ENCODE data around the gene MPZL3. TPM values are rescaled to one million over a fixed set of nuclear protein-coding genes. Genes with fewer than 3 reads are reported as not detected.

The MPZL3 gene
- total and polyA plus RNA-seq, 2 experiments from 2014 or later, result 0.92 to 2.9 TPM

- Mint-ChIP-seq H3K36me3 (ENCODE audit: low read depth) (no peaks in the 10 kb centered on the region), H3K27ac (no peak overlapping the region), H3K4me3 (no peak overlapping the region), H3K4me1 (peaks cover 10% of the 10 kb centered on the region), H3K27me3 (ENCODE audit: insufficient read depth, low read depth, poor library complexity) (no peaks in the 10 kb centered on the region), H3K9me3 (no peaks in the 10 kb centered on the region)
- DNase-seq (ENCODE audit: low spot score), result no peak
- Histone ChIP-seq H3K79me2 (replicated peaks; ENCODE audit: insufficient read depth) (no peaks in the 10 kb centered on the region), H3K9me2 (ENCODE audit: insufficient read depth) (no peaks in the 10 kb centered on the region), H3K4me2 (no peak overlapping the region), H3F3A (replicated peaks; ENCODE audit: low read depth) (no peaks in the 10 kb centered on the region), H4K20me1 (replicated peaks; ENCODE audit: insufficient read depth) (no peaks in the 10 kb centered on the region), H3K4me1 (ENCODE audit: insufficient read depth) (no peaks in the 10 kb centered on the region), H3K27me3 (ENCODE audit: insufficient read depth) (no peaks in the 10 kb centered on the region), H3K27ac (ENCODE audit: low read depth) (no peak overlapping the region), H3K4me3 (no peak overlapping the region), H2AFZ (no peak overlapping the region), H3K36me3 (ENCODE audit: insufficient read depth) (no peaks in the 10 kb centered on the region)
- no peak for ATAC-seq
- TF ChIP-seq STAT1 (IDR thresholded peaks at IDR 0.05; ENCODE audit: unreplicated experiment), result no peak
- TF ChIP-seq CREB1 (CRISPR knock-in tag; IDR thresholded peaks at IDR 0.05; ENCODE audit: low read depth), result no peak
- no peak for TF ChIP-seq JUNB (IDR thresholded peaks at IDR 0.05; ENCODE audit: unreplicated experiment)
- no peak for TF ChIP-seq ZNF114 (CRISPR knock-in tag; IDR thresholded peaks at IDR 0.05)
- TF ChIP-seq EZH2 (IDR thresholded peaks at IDR 0.05; ENCODE audit: low read depth, unreplicated experiment), result no peak
- TF ChIP-seq, protein P1, sequence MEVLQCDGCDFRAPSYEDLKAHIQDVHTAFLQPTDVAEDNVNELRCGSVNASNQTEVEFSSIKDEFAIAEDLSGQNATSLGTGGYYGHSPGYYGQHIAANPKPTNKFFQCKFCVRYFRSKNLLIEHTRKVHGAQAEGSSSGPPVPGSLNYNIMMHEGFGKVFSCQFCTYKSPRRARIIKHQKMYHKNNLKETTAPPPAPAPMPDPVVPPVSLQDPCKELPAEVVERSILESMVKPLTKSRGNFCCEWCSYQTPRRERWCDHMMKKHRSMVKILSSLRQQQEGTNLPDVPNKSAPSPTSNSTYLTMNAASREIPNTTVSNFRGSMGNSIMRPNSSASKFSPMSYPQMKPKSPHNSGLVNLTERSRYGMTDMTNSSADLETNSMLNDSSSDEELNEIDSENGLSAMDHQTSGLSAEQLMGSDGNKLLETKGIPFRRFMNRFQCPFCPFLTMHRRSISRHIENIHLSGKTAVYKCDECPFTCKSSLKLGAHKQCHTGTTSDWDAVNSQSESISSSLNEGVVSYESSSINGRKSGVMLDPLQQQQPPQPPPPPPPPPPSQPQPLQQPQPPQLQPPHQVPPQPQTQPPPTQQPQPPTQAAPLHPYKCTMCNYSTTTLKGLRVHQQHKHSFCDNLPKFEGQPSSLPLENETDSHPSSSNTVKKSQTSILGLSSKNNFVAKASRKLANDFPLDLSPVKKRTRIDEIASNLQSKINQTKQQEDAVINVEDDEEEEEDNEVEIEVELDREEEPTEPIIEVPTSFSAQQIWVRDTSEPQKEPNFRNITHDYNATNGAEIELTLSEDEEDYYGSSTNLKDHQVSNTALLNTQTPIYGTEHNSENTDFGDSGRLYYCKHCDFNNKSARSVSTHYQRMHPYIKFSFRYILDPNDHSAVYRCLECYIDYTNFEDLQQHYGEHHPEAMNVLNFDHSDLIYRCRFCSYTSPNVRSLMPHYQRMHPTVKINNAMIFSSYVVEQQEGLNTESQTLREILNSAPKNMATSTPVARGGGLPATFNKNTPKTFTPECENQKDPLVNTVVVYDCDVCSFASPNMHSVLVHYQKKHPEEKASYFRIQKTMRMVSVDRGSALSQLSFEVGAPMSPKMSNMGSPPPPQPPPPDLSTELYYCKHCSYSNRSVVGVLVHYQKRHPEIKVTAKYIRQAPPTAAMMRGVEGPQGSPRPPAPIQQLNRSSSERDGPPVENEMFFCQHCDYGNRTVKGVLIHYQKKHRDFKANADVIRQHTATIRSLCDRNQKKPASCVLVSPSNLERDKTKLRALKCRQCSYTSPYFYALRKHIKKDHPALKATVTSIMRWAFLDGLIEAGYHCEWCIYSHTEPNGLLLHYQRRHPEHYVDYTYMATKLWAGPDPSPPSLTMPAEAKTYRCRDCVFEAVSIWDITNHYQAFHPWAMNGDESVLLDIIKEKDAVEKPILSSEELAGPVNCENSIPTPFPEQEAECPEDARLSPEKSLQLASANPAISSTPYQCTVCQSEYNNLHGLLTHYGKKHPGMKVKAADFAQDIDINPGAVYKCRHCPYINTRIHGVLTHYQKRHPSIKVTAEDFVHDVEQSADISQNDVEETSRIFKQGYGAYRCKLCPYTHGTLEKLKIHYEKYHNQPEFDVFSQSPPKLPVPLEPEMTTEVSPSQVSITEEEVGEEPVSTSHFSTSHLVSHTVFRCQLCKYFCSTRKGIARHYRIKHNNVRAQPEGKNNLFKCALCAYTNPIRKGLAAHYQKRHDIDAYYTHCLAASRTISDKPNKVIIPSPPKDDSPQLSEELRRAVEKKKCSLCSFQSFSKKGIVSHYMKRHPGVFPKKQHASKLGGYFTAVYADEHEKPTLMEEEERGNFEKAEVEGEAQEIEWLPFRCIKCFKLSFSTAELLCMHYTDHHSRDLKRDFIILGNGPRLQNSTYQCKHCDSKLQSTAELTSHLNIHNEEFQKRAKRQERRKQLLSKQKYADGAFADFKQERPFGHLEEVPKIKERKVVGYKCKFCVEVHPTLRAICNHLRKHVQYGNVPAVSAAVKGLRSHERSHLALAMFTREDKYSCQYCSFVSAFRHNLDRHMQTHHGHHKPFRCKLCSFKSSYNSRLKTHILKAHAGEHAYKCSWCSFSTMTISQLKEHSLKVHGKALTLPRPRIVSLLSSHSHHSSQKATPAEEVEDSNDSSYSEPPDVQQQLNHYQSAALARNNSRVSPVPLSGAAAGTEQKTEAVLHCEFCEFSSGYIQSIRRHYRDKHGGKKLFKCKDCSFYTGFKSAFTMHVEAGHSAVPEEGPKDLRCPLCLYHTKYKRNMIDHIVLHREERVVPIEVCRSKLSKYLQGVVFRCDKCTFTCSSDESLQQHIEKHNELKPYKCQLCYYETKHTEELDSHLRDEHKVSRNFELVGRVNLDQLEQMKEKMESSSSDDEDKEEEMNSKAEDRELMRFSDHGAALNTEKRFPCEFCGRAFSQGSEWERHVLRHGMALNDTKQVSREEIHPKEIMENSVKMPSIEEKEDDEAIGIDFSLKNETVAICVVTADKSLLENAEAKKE (CRISPR knock-in tag; IDR thresholded peaks at IDR 0.05), result no peak
- TF ChIP-seq REST (IDR thresholded peaks at IDR 0.05; ENCODE audit: unreplicated experiment), result no peak
- no peak for TF ChIP-seq ZNF331 (CRISPR knock-in tag; IDR thresholded peaks at IDR 0.05; ENCODE audit: low read depth)
- TF ChIP-seq EZH2phosphoT487 (IDR thresholded peaks at IDR 0.05; ENCODE audit: unreplicated experiment), result no peak
- TF ChIP-seq NANOG (IDR thresholded peaks at IDR 0.05; ENCODE audit: borderline replicate concordance), result no peak
- TF ChIP-seq POLR2AphosphoS5 (IDR thresholded peaks at IDR 0.05; ENCODE audit: low read depth), result no peak
Measured at GRCh38 chr11:118234833-118235232, 17.3 kb downstream of the MPZL3 start.

Data from GM23338 (cell line).